HepG2 (cell line): ENCODE results near the gene ATG13. TPM values are rescaled to one million over a fixed set of nuclear protein-coding genes. Genes with fewer than 3 reads are reported as not detected.

Source experiments
- CBX5 ChIP-seq: sonication (generic); formaldehyde crosslinking; IDR thresholded peaks from 2 replicates; pipeline ENCODE4 v1.4.0; 2020; ENCODE audit warnings: missing genetic modification reagents, borderline replicate concordance
- CERS6 ChIP-seq: sonication (generic); formaldehyde crosslinking; IDR thresholded peaks from 2 replicates; pipeline ENCODE4 v1.5.0; 2020; ENCODE audit warnings: missing genetic modification reagents
- ETV5 ChIP-seq: IDR thresholded peaks from 2 replicates; pipeline ENCODE4 v1.6.1; 2018; ENCODE audit warnings: missing biosample characterization, missing genetic modification reagents, inconsistent platforms, borderline replicate concordance
- GABPB1 ChIP-seq: IDR thresholded peaks from 2 replicates; pipeline ENCODE4 v1.6.1; 2016; ENCODE audit warnings: mild to moderate bottlenecking, missing genetic modification reagents, moderate library complexity, missing compliant biosample characterization
- HES4 ChIP-seq: sonication (generic); formaldehyde crosslinking; IDR thresholded peaks from 2 replicates; pipeline ENCODE4 v1.9.0; 2021; ENCODE audit warnings: mild to moderate bottlenecking, missing genetic modification reagents, borderline replicate concordance
- PRDM10 ChIP-seq: sonication (generic); formaldehyde crosslinking; IDR thresholded peaks from 2 replicates; pipeline ENCODE4 v1.4.0; 2020; ENCODE audit warnings: low read depth, missing genetic modification reagents
- SMC3 ChIP-seq: IDR thresholded peaks from 2 replicates; pipeline ENCODE4 v1.6.1; 2011; ENCODE audit warnings: low read length, improper control_type of control experiment
- THRA ChIP-seq: sonication (generic); formaldehyde crosslinking; IDR thresholded peaks from 2 replicates; pipeline ENCODE4 v1.4.0; 2020; ENCODE audit warnings: missing genetic modification reagents, borderline replicate concordance
- TRAFD1 ChIP-seq: sonication (generic); formaldehyde crosslinking; IDR thresholded peaks from 2 replicates; pipeline ENCODE4 v1.5.1; 2020; ENCODE audit warnings: missing genetic modification reagents, mild to moderate bottlenecking, borderline replicate concordance
- ZBTB1 ChIP-seq: sonication (generic); formaldehyde crosslinking; IDR thresholded peaks from 2 replicates; pipeline ENCODE4 v1.4.0; 2020; ENCODE audit warnings: missing genetic modification reagents, borderline replicate concordance
- ZBTB43 ChIP-seq: sonication (generic); formaldehyde crosslinking; conservative IDR thresholded peaks from 2 replicates; pipeline ENCODE4 v1.4.0; 2020; ENCODE audit warnings: missing genetic modification reagents
- ZBTB7A ChIP-seq: sonication (generic); formaldehyde crosslinking; IDR thresholded peaks from 2 replicates; pipeline ENCODE4 v1.8.0; 2022; ENCODE audit warnings: mild to moderate bottlenecking, missing genetic modification reagents
- ZFP41 ChIP-seq: sonication (generic); formaldehyde crosslinking; IDR thresholded peaks from 2 replicates; pipeline ENCODE4 v1.4.0; 2020; ENCODE audit warnings: mild to moderate bottlenecking, missing genetic modification reagents, borderline replicate concordance
- ZNF589 ChIP-seq: sonication (generic); formaldehyde crosslinking; conservative IDR thresholded peaks from 2 replicates; pipeline ENCODE4 v1.8.0; 2022; ENCODE audit warnings: mild to moderate bottlenecking, moderate library complexity, missing genetic modification reagents
- ZNF691 ChIP-seq: sonication (generic); formaldehyde crosslinking; IDR thresholded peaks from 2 replicates; pipeline ENCODE4 v1.4.0; 2020; ENCODE audit warnings: missing genetic modification reagents, low read depth, mild to moderate bottlenecking, borderline replicate concordance
- polyA plus RNA-seq, 8 experiments: library from polyadenylated mRNA; depleted of rRNA in 3 of 8; stranded (reverse) in 7 of 8; unstranded in 1 of 8; fragments of >200 nt; fragmentation: Illumina TruSeq in 4 of 8; extraction: Trizol in 4 of 8; gene quantifications; 2 replicates each; pipeline versions ENCODE4 v1.2.1 to v1.2.3, GENCODE V29; 2011 to 2016; ENCODE audit warnings: low read depth in 4 of 8, missing spikeins in 1 of 8, mixed read lengths in 1 of 8; ENCODE audit not compliant: insufficient read depth in 1 of 8
- total RNA-seq, 5 experiments: library from RNA; depleted of rRNA; stranded (reverse); fragments of >200 nt; fragmentation: Illumina TruSeq; extraction: Trizol; gene quantifications; 2 replicates each; pipeline ENCODE4 v1.2.3, GENCODE V29; 2016; ENCODE audit warnings: low read depth in 1 of 5

ATG13 gene
- total and polyA plus RNA-seq, 2 of the 13 experiments (the other 11 are each of a cell fraction or from before 2014, with no cell fraction given): 55.0 to 77.3 TPM

GRCh38 chr11:46700241-46701077 is 83.1 kb downstream of the ATG13 start, which contains the start of the genes ARHGAP1 and ZNF408 (continued):
- TF ChIP-seq SMC3 (peak; percentile 21; the same call in 1 of the 2 replicates), ZBTB1 (CRISPR knock-in tag) (no peak; the same call in 1 of the 2 replicates), PRDM10 (CRISPR knock-in tag) (peak; percentile 45; the same call in 1 of the 2 replicates), CBX5 (CRISPR knock-in tag) (peak; percentile 72; the same call in 1 of the 2 replicates), ETV5 (peak; percentile 96), ZFP41 (CRISPR knock-in tag) (peak; percentile 56; the same call in 1 of the 2 replicates), ZNF691 (CRISPR knock-in tag) (peak; percentile 73; the same call in 1 of the 2 replicates), GABPB1 (CRISPR knock-in tag) (peak; percentile 98), HES4 (no peak), CERS6 (CRISPR knock-in tag) (no peak), TRAFD1 (CRISPR knock-in tag) (no peak), ZBTB43 (CRISPR knock-in tag) (no peak), THRA (CRISPR knock-in tag) (no peak), ZBTB7A (CRISPR knock-in tag) (no peak; the same call in 1 of the 2 replicates), ZNF589 (CRISPR knock-in tag) (peak; percentile 72; the same call in 1 of the 2 replicates)
